Liver (tissue), 9 donors: ENCODE data around the gene PRDM2. TPM values are rescaled to one million over a fixed set of nuclear protein-coding genes. Genes with fewer than 3 reads are reported as not detected.

Experiments
- DNase-seq: peaks from one replicate; pipeline ENCODE4 v3.0.0-alpha.2; 2017; ENCODE audit warnings: low spot score
- H3K27ac ChIP-seq, 2 donors: one replicate each; pipeline ENCODE4 v1.7.0; 2013; ENCODE audit warnings: inconsistent platforms in 2 of 2, low read length in 2 of 2, control low read depth in 1 of 2, low read depth in 1 of 2, mild to moderate bottlenecking in 1 of 2
- H3K27me3 ChIP-seq, 4 donors: one replicate each; pipeline versions ENCODE4 v1.6.1 to v1.7.0; 2013; ENCODE audit warnings: low read length in 3 of 4, inconsistent platforms in 1 of 4, mild to moderate bottlenecking in 1 of 4, moderate library complexity in 1 of 4; ENCODE audit not compliant: control insufficient read depth in 4 of 4, insufficient read depth in 4 of 4
- H3K36me3 ChIP-seq, 4 donors: one replicate each; pipeline versions ENCODE4 v1.6.1 to v1.7.0; 2013; ENCODE audit warnings: low read length in 3 of 4, mild to moderate bottlenecking in 3 of 4, low read depth in 1 of 4, moderate library complexity in 1 of 4; ENCODE audit not compliant: control insufficient read depth in 4 of 4, insufficient read depth in 3 of 4
- H3K4me1 ChIP-seq, 4 donors: one replicate each; pipeline versions ENCODE4 v1.6.1 to v1.7.0; 2013; ENCODE audit warnings: low read length in 3 of 4, mild to moderate bottlenecking in 3 of 4, moderate library complexity in 1 of 4; ENCODE audit not compliant: control insufficient read depth in 4 of 4, insufficient read depth in 4 of 4
- H3K4me3 ChIP-seq, 3 donors: one replicate each; pipeline versions ENCODE4 v1.6.1 to v1.7.0; 2013; ENCODE audit warnings: low read length in 3 of 3, control low read depth in 1 of 3, low read depth in 1 of 3, mild to moderate bottlenecking in 1 of 3
- H3K9ac ChIP-seq, 2 donors: one replicate each; pipeline ENCODE4 v1.7.0; 2013; ENCODE audit warnings: low read length in 2 of 2, mild to moderate bottlenecking in 2 of 2, moderate library complexity in 2 of 2, control low read depth in 1 of 2, low read depth in 1 of 2
- H3K9me3 ChIP-seq, 4 donors: one replicate each; pipeline versions ENCODE4 v1.6.1 to v1.7.0; 2013; ENCODE audit warnings: low read length in 3 of 4; ENCODE audit not compliant: control insufficient read depth in 4 of 4
- CTCF ChIP-seq: fragments of 150-350 bp; IDR thresholded peaks from 2 replicates; pipeline ENCODE4 v1.5.1; 2017; ENCODE audit warnings: improper control_type of control experiment, low read depth, low read length; ENCODE audit not compliant: missing input control
- EGR1 ChIP-seq, 2 donors: IDR thresholded peaks; 2 replicates each; pipeline ENCODE4 v1.6.1; 2016 to 2018; ENCODE audit warnings: antibody characterized with exemption in 2 of 2, low read depth in 2 of 2
- FOXA1 ChIP-seq: IDR thresholded peaks from 2 replicates; pipeline ENCODE4 v1.6.1; 2016; ENCODE audit warnings: antibody characterized with exemption
- FOXA2 ChIP-seq: IDR thresholded peaks from 2 replicates; pipeline ENCODE4 v1.6.1; 2016; ENCODE audit warnings: antibody characterized with exemption
- GABPA ChIP-seq, 2 donors: IDR thresholded peaks in 1 of 2; conservative IDR thresholded peaks in 1 of 2; 2 replicates each; pipeline ENCODE4 v1.6.1; 2016; ENCODE audit warnings: antibody characterized with exemption in 2 of 2, mild to moderate bottlenecking in 1 of 2, moderate library complexity in 1 of 2
- HNF4A ChIP-seq, 2 donors: conservative IDR thresholded peaks; 2 replicates each; pipeline ENCODE4 v1.6.1; 2016; ENCODE audit warnings: antibody characterized with exemption in 2 of 2, mild to moderate bottlenecking in 2 of 2
- HNF4G ChIP-seq: IDR thresholded peaks from 2 replicates; pipeline ENCODE4 v1.6.1; 2016; ENCODE audit warnings: antibody characterized with exemption
- JUND ChIP-seq, 2 donors: IDR thresholded peaks; 2 replicates each; pipeline ENCODE4 v1.6.1; 2016; ENCODE audit warnings: antibody characterized with exemption in 2 of 2
- NR2F2 ChIP-seq: IDR thresholded peaks from 2 replicates; pipeline ENCODE4 v1.6.1; 2016; ENCODE audit warnings: antibody characterized with exemption
- RAD21 ChIP-seq, 2 donors: IDR thresholded peaks; 2 replicates each; pipeline ENCODE4 v1.6.1; 2016; ENCODE audit warnings: antibody characterized with exemption in 2 of 2, mild to moderate bottlenecking in 2 of 2
- REST ChIP-seq: IDR thresholded peaks from 2 replicates; pipeline ENCODE4 v1.6.1; 2016; ENCODE audit warnings: antibody characterized with exemption, mild to moderate bottlenecking
- RXRA ChIP-seq, 2 donors: IDR thresholded peaks; 2 replicates each; pipeline ENCODE4 v1.6.1; 2017 to 2018; ENCODE audit warnings: antibody characterized with exemption in 2 of 2, mild to moderate bottlenecking in 1 of 2
- SP1 ChIP-seq: IDR thresholded peaks from 2 replicates; pipeline ENCODE4 v1.6.1; 2018; ENCODE audit warnings: antibody characterized with exemption, mild to moderate bottlenecking
- TAF1 ChIP-seq: conservative IDR thresholded peaks from 2 replicates; pipeline ENCODE4 v1.6.1; 2016; ENCODE audit warnings: antibody characterized with exemption, mild to moderate bottlenecking
- YY1 ChIP-seq: IDR thresholded peaks from 2 replicates; pipeline ENCODE4 v1.6.1; 2016; ENCODE audit warnings: antibody characterized with exemption, mild to moderate bottlenecking
- ZBTB33 ChIP-seq: IDR thresholded peaks from 2 replicates; pipeline ENCODE4 v1.6.1; 2016; ENCODE audit warnings: antibody characterized with exemption
- WGBS: extraction: QIAGEN DNeasy Blood & Tissue Kit; methylation state at CpG from one replicate; pipeline ENCODE4 v1.1.7; 2013; 5-methylcytosine and 5-hydroxymethylcytosine counted together
- polyA plus RNA-seq, 2 donors: library from polyadenylated mRNA; stranded (reverse) in 1 of 2; unstranded in 1 of 2; fragments of 200-250 nt in 1 of 2; fragments of >200 nt in 1 of 2; fragmentation: Nextera tagmentation in 1 of 2; extraction: Ambion mirVana in 1 of 2; gene quantifications; one replicate each; pipeline versions ENCODE4 v1.2.1 to v1.2.3, GENCODE V29; 2013 to 2015
- total RNA-seq, 2 donors: library from RNA; depleted of rRNA; stranded (reverse); fragments of >200 nt; gene quantifications; one replicate each; pipeline ENCODE4 v1.2.3, GENCODE V29; 2014
- TF ChIP-seq, protein P1 (sequence below): IDR thresholded peaks from 2 replicates; pipeline ENCODE4 v1.6.1; 2016; ENCODE audit warnings: antibody characterized with exemption
- TF ChIP-seq, protein P2 (sequence below): IDR thresholded peaks from 2 replicates; pipeline ENCODE4 v1.6.1; 2016; ENCODE audit warnings: antibody characterized with exemption
- donor health status: healthy.
- donor health status: healthy.
- donor health status: healthy.
- donor health status: healthy.
- donor health status: healthy.

Gene PRDM2
- total and polyA plus RNA-seq, 4 donors: 4.5 to 13.9 (median 7.9) TPM

GRCh38 chr1:13694886-13695684 is 4.9 kb upstream of the PRDM2 start:
- H3K27me3 ChIP-seq: peaks cover 0 to 6% (median 4%) of the 10 kb centered on the region in 4 donors
- DNase-seq: no peak
- peaks cover 0 to 6% (median 4%) of the 10 kb centered on the region in 4 donors for H3K9me3 ChIP-seq
- no peak overlapping the region for H3K9ac ChIP-seq
- H3K27ac ChIP-seq: no peak overlapping the region
- no peak for TF ChIP-seq FOXA1
- no peak for TF ChIP-seq HNF4G
- TF ChIP-seq, protein P1, sequence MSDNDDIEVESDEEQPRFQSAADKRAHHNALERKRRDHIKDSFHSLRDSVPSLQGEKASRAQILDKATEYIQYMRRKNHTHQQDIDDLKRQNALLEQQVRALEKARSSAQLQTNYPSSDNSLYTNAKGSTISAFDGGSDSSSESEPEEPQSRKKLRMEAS: no peak
- no peak for TF ChIP-seq GABPA (IDR thresholded peaks at IDR 0.05 in 1 of 2, conservative IDR thresholded peaks at IDR 0.05 in 1 of 2)
- no peak for TF ChIP-seq RXRA (IDR thresholded peaks at IDR 0.05)
- TF ChIP-seq ZBTB33: no peak
- no peak for TF ChIP-seq HNF4A (conservative IDR thresholded peaks at IDR 0.05)
- TF ChIP-seq YY1: no peak
- TF ChIP-seq JUND (IDR thresholded peaks at IDR 0.05): no peak
- TF ChIP-seq, protein P2, sequence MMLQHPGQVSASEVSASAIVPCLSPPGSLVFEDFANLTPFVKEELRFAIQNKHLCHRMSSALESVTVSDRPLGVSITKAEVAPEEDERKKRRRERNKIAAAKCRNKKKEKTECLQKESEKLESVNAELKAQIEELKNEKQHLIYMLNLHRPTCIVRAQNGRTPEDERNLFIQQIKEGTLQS: no peak
- TF ChIP-seq SP1: no peak
- no peak for TF ChIP-seq CTCF
- TF ChIP-seq RAD21 (IDR thresholded peaks at IDR 0.05): no peak
- TF ChIP-seq TAF1: no peak
- TF ChIP-seq EGR1 (IDR thresholded peaks at IDR 0.05; ENCODE audit: low read depth in 2 of 2): no peak
- TF ChIP-seq REST: no peak
- no peak for TF ChIP-seq NR2F2
- TF ChIP-seq FOXA2: no peak
- 83% methylated on average over 21 of the region's 21 CpGs for WGBS
- H3K4me3 ChIP-seq: no peak overlapping the region
- H3K4me1 ChIP-seq: no peaks in the 10 kb centered on the region
- H3K36me3 ChIP-seq: no peaks in the 10 kb centered on the region
